ENCODE measurements around the gene BMP10.

The BMP10 gene

DNA sequence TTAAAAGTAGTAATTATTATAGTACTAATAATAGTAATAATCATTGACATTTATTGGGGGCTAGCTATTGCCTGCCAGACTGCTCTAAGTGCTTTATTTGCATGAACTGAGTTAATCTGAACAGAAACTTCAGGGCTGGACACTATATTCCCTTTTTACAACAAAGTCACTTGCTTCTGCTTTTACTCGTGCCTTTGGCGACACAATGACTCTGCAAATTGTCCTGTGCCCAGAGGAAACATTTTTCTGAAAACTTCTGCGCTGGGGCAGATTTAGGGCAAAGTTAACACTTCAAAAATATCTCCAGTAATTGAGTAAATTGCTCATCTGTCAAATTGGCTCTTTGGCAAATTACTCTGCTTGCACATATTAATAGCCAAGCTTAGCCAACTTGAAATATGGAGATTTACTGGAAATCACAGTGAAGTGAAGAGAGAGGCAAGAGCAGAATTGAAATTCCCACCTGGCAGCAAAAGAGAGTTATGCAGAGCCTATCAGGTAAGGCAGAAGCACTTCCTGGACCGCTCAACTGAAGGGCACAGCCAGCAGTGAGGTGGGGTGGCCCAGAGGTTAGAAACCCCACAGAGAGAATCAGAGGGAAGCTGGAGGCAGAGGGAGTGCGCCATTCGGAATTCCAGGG, 36.3 kb downstream of the BMP10 start:
- no peak overlapping the region for H3K4me2 ChIP-seq
- no peak overlapping the region for H3K4me3 ChIP-seq (IDR thresholded peaks at IDR 0.05; ENCODE audit: insufficient read depth, low read depth, low read length)
- no peaks in the 10 kb centered on the region for H4K20me1 ChIP-seq (ENCODE audit: insufficient read depth)
- no peaks in the 10 kb centered on the region for H3K79me2 ChIP-seq (ENCODE audit: insufficient read depth, low read depth)
- H3K27me3 ChIP-seq (ENCODE audit: insufficient read depth, low read depth): no peaks in the 10 kb centered on the region
- H3K4me1 ChIP-seq (ENCODE audit: low read depth, poor library complexity, severe bottlenecking): peaks cover 66% of the 10 kb centered on the region
- H3K9ac ChIP-seq: no peak overlapping the region
- no peaks in the 10 kb centered on the region for H3K36me3 ChIP-seq (ENCODE audit: insufficient read depth)
- H3K27ac ChIP-seq: no peak overlapping the region
- TF ChIP-seq, protein P1, sequence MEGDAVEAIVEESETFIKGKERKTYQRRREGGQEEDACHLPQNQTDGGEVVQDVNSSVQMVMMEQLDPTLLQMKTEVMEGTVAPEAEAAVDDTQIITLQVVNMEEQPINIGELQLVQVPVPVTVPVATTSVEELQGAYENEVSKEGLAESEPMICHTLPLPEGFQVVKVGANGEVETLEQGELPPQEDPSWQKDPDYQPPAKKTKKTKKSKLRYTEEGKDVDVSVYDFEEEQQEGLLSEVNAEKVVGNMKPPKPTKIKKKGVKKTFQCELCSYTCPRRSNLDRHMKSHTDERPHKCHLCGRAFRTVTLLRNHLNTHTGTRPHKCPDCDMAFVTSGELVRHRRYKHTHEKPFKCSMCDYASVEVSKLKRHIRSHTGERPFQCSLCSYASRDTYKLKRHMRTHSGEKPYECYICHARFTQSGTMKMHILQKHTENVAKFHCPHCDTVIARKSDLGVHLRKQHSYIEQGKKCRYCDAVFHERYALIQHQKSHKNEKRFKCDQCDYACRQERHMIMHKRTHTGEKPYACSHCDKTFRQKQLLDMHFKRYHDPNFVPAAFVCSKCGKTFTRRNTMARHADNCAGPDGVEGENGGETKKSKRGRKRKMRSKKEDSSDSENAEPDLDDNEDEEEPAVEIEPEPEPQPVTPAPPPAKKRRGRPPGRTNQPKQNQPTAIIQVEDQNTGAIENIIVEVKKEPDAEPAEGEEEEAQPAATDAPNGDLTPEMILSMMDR (conservative IDR thresholded peaks at IDR 0.05; ENCODE audit: low read depth, low read length): no peak
- no peak overlapping the region for H2AFZ ChIP-seq (ENCODE audit: low read depth)

DNA sequence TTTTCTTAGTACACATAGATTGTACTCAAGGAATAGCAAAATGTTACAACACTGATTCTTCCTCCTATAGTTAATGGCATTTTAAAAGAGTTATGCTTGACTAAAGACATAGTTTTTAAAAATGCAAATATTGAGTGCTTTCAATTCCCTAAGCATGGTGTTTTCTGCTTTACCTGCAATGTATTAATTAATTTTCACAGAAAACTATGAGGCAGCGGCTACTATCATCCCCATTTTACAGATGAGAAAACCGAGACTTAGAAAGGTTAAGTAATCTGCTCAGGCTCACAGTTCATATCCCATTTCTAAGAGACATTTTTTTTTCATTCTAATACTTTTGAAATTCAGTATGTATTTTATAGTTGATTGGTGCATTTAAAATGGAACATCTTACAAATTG, 38.0 kb downstream of the BMP10 start:
- H3K4me1 ChIP-seq (ENCODE audit: low read depth, poor library complexity, severe bottlenecking): peaks cover 69% of the 10 kb centered on the region
- H3K27ac ChIP-seq: no peak overlapping the region
- no peaks in the 10 kb centered on the region for H3K79me2 ChIP-seq (ENCODE audit: insufficient read depth, low read depth)
- H3K4me3 ChIP-seq (IDR thresholded peaks at IDR 0.05; ENCODE audit: insufficient read depth, low read depth, low read length): no peak overlapping the region
- H2AFZ ChIP-seq (ENCODE audit: low read depth): no peak overlapping the region
- TF ChIP-seq, protein P1 (conservative IDR thresholded peaks at IDR 0.05; ENCODE audit: low read depth, low read length): no peak
- H3K4me2 ChIP-seq: no peak overlapping the region
- no peak overlapping the region for H3K9ac ChIP-seq
- H3K36me3 ChIP-seq (ENCODE audit: insufficient read depth): no peaks in the 10 kb centered on the region
- no peaks in the 10 kb centered on the region for H4K20me1 ChIP-seq (ENCODE audit: insufficient read depth)
- H3K27me3 ChIP-seq (ENCODE audit: insufficient read depth, low read depth): no peaks in the 10 kb centered on the region

DNA sequence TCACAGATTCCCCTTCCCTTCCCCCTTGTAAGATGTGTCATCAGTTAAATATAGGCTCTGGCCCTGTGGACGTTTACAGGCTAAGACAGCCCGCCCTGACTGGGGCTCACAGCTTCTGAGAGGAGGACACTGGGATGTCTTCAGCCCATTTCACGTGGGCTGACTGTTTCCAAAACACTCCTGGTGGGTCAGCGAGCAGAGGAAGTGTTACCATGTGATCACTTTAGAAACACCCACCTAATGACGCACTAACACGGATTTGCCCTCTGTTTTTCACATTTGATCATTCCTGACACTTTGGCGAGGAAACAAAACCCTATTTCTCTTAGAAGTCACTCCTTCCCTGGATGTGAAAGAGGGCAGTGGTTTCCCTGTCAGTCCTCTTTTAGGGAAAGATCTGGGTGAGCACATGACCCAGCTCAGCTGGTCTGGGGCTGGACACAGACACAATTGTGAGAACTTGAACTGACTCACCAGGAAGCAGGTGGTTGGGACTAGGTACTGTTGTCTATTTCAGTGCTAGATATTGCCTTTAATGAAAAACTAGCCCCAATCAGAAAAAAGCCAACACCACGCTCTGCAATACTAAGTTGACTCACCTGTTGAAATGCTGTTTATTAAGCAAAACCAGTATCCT, 38.8 kb downstream of the BMP10 start:
- no peaks in the 10 kb centered on the region for H3K36me3 ChIP-seq (ENCODE audit: insufficient read depth)
- H3K79me2 ChIP-seq (ENCODE audit: insufficient read depth, low read depth): no peaks in the 10 kb centered on the region
- no peaks in the 10 kb centered on the region for H3K27me3 ChIP-seq (ENCODE audit: insufficient read depth, low read depth)
- H3K27ac ChIP-seq: no peak overlapping the region
- H3K9ac ChIP-seq: no peak overlapping the region
- TF ChIP-seq, protein P1 (conservative IDR thresholded peaks at IDR 0.05; ENCODE audit: low read depth, low read length): no peak
- H3K4me1 ChIP-seq (ENCODE audit: low read depth, poor library complexity, severe bottlenecking): peaks cover 60% of the 10 kb centered on the region
- no peak overlapping the region for H2AFZ ChIP-seq (ENCODE audit: low read depth)
- peak overlapping the region; percentile 12; the same call in 1 of the 2 replicates for H3K4me2 ChIP-seq
- H4K20me1 ChIP-seq (ENCODE audit: insufficient read depth): no peaks in the 10 kb centered on the region
- H3K4me3 ChIP-seq (IDR thresholded peaks at IDR 0.05; ENCODE audit: insufficient read depth, low read depth, low read length): no peak overlapping the region

DNA sequence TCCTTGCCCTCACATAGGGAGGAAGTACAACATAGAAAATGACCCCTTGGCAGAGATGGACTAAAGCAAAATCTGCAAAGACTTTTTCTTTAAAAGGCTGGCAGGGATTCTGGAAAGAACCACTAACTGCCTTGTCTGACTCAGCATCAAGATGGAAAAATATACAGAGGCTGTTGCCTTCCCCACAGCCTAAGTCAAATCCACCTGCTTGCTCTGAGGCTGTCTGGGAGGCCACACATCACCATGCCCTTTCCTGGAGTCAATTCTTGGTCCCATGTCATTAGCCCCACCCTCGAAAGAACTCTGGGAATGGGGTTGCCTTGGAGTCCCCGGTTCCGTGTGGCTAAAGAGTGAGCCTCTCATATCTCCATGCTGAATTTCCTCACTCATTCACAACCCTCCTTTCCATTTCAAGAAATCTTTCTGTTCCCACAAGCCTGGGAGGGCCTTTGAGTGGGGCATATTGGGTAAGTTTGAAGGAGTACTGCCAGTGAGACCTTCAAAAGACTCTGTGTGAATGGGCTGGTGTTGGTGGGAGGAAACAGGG, 39.4 kb downstream of the BMP10 start:
- no peaks in the 10 kb centered on the region for H3K27me3 ChIP-seq (ENCODE audit: insufficient read depth, low read depth)
- TF ChIP-seq, protein P1 (conservative IDR thresholded peaks at IDR 0.05; ENCODE audit: low read depth, low read length): no peak
- H3K27ac ChIP-seq: no peak overlapping the region
- H3K9ac ChIP-seq: no peak overlapping the region
- no peaks in the 10 kb centered on the region for H3K36me3 ChIP-seq (ENCODE audit: insufficient read depth)
- no peak overlapping the region for H3K4me3 ChIP-seq (IDR thresholded peaks at IDR 0.05; ENCODE audit: insufficient read depth, low read depth, low read length)
- H4K20me1 ChIP-seq (ENCODE audit: insufficient read depth): no peaks in the 10 kb centered on the region
- peak overlapping the region; percentile 12; the same call in 1 of the 2 replicates for H3K4me2 ChIP-seq
- H2AFZ ChIP-seq (ENCODE audit: low read depth): no peak overlapping the region
- H3K4me1 ChIP-seq (ENCODE audit: low read depth, poor library complexity, severe bottlenecking): peaks cover 55% of the 10 kb centered on the region
- H3K79me2 ChIP-seq (ENCODE audit: insufficient read depth, low read depth): no peaks in the 10 kb centered on the region

Measured in KMS-11 (cell line).